CD4-positive, alpha-beta T cell treated with Interleukin-6 for 4 hours (primary cell): ENCODE data around the gene PLEKHH2.
"Not testable (repeated sequence)": the region's sequence is repeated elsewhere in the genome, so short reads cannot be mapped to it uniquely, and the experiment has no call there.

Experiments used
- DNase-seq: peaks from one replicate; pipeline ENCODE4 v3.0.0-alpha.2; 2020; ENCODE audit warnings: mixed read lengths

PLEKHH2 gene

GRCh38 chr2:43637030-43637803 lies at the start of gene PLEKHH2:
PLEKHH2 (plus strand) TSS chr2:43637260; CDS start chr2:43644674, 7,414 bp downstream.
- peak; percentile 86 for DNase-seq

GRCh38 chr2:43592443-43592842 lies 44.6 kb upstream of the PLEKHH2 start:
- no peak for DNase-seq

DNA sequence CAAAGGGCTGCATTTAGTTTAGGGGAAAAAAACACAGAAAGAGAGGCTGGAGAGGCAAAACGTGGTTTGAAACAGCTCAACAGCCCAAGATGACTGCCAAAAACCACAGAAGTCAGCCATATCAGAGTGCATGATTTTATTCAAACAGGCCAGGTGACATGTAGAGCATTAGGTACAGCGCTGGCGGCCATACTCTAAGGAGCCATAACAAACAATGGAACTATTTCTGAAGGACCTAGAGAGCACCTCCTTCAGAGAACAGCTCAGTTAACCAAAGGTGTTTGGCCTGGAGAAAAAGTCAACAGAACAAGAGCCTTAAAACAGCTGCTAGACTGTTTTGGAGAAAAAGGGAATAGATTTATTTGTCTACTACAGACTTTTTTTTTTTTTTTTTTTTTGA lies 43.8 kb upstream of the PLEKHH2 start:
- DNase-seq, result no peak

DNA sequence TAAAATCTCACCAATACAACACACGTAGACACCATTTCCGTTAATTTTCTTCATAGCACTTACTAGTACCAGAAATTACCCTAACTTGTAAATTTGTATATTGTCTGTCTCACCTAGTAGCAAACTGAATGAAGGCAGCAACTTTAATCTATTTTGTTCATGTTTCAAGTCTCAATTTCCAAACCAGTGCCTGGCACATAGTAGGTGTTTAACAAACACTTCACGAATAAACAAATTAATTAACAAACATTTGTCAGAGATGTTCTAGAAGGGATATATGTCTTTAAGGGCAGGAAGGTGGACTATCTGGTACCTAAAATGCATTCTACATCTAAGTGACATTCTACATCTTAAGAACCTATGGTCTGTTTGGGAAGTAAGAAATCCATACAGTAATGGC lies 42.2 kb upstream of the PLEKHH2 start:
- no peak for DNase-seq

GRCh38 chr2:43595603-43596412 lies 41.3 kb upstream of the PLEKHH2 start, which contains the start of gene THADA:
THADA (minus strand) TSS chr2:43596038; CDS start chr2:43592392, 3,646 bp downstream.
- DNase-seq, result peak; percentile 97

GRCh38 chr2:43600596-43600995 lies 36.5 kb upstream of the PLEKHH2 start:
- not testable (repeated sequence) for DNase-seq

DNA sequence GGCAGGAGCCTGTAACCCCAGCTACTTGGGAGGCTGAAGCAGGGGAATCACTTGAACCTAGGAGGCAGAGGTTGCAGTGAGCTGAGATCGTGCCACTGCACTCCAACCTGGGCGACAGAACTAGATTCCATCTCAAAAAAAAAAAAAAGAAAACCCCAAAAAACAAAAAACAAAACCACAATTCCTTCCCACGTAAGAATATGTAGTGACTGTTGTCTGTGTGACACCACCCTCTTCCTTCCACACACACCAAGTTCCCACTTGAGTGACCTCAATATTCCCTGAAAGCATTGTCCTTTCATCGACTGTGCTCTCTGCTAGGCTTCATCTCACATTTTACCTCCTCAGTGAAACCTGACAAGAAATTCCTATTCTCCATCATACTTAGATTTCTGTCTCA lies 32.4 kb upstream of the PLEKHH2 start:
- no peak for DNase-seq

GRCh38 chr2:43605079-43605655 lies 31.9 kb upstream of the PLEKHH2 start:
- DNase-seq, result peak; percentile 26

- no peak for DNase-seq
Observed at GRCh38 chr2:43605851-43606250, 31.2 kb upstream of the PLEKHH2 start.

- DNase-seq, result peak; percentile 38
Observed at GRCh38 chr2:43609290-43609918, 27.7 kb upstream of the PLEKHH2 start.

DNA sequence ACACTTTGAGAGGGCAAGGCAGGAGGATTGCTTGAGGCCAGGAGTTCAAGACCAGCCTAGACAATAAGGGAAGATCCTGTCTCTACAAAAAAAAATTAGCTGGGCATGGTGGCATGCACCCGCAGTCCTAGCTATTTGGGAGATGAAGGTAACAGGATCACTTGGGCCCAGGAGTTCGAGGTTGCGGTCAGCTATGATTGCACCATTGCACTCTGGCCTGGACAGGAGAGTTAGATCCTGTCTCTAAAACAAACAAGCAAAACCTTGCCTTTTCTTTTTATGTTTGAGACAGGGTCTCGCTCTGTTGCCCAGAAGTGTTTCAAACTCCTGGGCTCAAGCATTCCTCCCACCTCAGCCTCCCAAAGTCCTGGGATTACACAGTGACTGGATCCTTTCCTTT lies 26.7 kb upstream of the PLEKHH2 start:
- DNase-seq, result no peak

DNA sequence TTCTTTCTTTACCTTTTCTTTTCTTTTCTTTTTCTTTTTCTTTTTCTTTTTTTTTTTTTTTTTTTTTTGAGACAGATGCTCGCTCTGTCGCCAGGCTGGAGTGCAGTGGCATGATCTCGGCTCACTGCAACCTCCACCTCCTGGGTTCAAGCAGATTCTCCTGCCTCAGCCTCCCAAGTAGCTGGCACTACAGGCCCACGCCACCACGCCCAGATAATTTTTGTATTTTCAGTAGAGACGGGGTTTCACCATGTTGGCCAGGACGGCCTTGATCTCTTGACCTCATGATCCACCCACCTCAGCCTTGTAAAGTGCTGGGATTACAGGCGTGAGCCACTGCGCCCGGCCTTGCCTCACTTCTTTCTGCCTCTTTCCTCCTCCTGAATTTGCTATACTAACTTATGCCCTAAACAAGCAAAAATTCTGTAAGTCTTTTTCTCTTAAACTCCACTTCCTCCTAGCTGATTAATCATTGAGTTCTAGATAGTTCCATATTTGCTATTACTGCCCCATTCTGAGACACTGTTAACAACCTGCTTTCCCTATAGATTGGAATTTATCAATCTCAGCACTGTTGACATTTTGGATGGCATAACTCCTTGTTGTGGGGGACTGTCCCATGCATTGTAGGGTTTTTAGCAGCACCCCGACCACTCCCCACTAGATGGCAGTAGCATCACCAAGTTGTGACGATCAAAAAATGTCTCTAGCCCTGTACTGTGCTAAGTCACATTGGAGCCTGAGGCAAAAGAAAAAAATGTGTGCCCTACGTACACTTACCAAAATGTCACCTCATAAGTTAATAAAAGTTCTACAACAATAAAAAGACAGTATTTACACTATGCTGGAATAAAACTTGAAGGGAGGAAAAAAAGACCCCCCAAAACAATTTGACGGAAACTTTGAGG lies 24.8 kb upstream of the PLEKHH2 start:
- peak; percentile 73 for DNase-seq

- DNase-seq, result no peak
Observed at GRCh38 chr2:43612944-43613343, 24.1 kb upstream of the PLEKHH2 start.

GRCh38 chr2:43616967-43617680 lies 19.9 kb upstream of the PLEKHH2 start:
- no peak for DNase-seq

GRCh38 chr2:43619511-43619910 lies 17.5 kb upstream of the PLEKHH2 start:
- no peak for DNase-seq

DNA sequence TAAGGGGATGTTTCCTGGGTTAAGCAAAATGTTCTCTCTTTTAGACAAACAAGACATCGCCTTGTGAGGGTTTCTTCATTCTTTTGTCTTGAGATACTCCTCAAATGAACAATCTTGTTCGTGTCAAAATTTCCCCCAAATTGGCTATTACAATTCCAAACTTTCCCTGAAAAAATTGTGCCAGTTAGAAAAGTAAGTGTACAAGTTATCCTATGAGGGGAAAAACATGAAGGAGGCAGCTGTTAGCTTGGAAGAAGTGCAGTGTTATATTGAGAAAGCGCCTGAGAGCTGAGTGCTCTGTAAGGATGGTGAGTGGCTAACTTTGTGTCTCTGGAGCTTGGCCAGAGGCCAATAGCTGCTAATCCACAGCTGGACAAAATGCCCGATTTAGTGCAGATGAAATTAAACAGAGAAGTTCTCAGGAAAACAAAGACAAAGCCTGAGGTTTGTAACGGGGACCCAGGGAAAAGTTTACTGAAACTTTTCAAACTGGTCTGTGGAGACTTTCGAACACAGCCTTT lies 14.1 kb upstream of the PLEKHH2 start:
- DNase-seq, result no peak

DNA sequence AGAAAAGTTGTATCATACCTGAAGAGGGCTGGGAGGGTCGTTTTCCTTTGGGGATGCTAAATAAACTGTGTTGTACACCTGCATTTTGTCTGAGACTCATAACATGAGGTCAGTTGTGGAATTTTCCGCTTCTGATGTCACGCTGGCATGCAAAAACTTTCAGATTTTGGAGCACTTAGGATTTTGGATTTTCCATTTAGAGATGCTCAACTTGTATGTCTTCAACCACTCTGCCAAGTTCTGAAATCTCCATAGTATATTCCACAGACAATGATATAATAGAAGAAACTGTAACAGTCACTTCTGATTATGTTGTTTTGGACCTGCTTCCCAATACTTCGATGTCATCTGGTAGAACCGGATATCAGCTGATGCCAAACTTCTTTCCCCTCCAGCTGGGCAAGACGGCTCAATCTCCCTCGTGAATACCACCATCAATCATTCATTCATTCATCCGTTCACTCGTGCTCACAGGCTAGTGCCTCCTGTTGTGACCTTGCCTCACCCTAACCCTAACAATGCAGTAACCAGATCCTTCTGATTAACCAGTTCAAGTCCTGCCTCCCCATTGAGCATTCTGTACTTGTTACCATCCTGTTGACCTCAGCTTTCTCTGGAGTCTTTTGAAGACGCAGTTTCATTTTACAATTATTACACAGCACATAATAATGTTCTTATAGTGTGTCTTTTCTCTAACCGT lies 5.3 kb upstream of the PLEKHH2 start:
- DNase-seq, result no peak

DNA sequence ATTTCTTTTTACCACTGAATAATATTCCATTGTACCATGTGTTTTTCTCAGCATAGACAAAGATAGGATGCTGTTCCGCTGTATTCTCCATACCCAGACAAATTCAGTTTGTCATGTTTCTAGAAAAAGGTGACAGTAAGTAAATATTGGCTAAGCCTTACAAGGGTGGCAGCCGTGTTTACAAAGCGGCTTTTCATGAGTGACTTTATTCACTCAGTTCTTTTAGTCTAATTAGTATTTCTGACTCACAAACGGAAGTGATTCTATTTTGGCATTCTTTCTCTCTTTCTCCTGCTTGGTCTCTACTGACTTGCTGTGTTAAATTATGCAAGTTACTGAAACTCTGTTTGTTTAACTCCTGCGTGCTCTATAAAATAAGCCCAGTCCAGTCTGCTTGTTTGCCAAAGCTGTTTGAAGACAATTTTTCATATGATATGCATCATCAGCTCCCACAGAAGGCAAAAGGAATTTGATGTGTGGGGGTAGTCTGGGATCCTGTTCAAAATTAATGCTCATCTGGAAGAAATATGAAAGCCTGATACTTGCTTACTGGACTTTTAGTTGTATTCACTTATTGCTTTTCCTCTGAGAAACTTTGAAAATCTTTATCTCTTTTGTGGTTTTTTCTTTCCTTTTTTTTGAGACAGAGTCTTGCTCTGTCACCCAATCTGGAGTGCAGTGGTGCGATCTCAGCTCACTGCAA lies 2.3 kb upstream of the PLEKHH2 start:
- DNase-seq, result no peak

DNA sequence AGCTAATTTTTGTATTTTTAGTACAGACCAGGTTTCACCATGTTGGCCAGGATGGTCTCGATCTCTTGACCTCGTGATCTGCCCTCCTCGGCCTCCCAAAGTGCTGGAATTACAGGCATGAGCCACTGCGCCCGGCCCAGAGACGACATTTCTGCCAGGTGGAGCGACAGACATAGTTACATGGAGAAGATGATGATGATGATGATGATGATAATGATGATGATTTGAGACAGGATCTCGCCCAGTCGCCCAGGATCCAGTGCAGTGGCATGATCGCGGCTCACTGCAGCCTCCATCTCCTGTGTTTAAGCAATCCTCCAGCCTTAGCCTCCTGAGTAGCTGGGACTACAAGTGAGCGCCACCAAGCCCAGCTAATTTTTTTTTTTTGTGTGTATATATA lies 907 bp upstream of the PLEKHH2 start:
- not testable (repeated sequence) for DNase-seq

- peak; percentile 51 for DNase-seq
Observed at GRCh38 chr2:43636621-43637020, 439 bp upstream of the PLEKHH2 start.
